Naive thymus-derived CD4-positive, alpha-beta T cell (primary cell): ENCODE data around the gene YIPF1. TPM values are rescaled to one million over a fixed set of nuclear protein-coding genes. Genes with fewer than 3 reads are reported as not detected.
A peak's percentile ranks its signal among the peaks of the same experiment; 100 is the strongest.

Experiments used
- ATAC-seq: fragments of 150-1000 bp; cut with Tn5 transposase; 2 replicates; pipeline ENCODE4 v1.10.0; 2021; ENCODE audit warnings: mild to moderate bottlenecking, moderate library complexity
- CTCF ChIA-PET: fragments of 350-600 bp; sonication (Branson Sonifier 250); formaldehyde crosslinking; loops from one replicate; lab custom pipeline; 2021; ENCODE audit warnings: antibody characterized with exemption; lab: Charles Lee
- POLR2A ChIA-PET: fragments of 350-600 bp; sonication (Branson Sonifier 250); formaldehyde crosslinking; loops from one replicate; lab custom pipeline; 2021; ENCODE audit warnings: antibody characterized with exemption, inconsistent platforms; lab: Charles Lee
- DNase-seq, 9 donors: peaks; one replicate each; pipeline versions ENCODE4 v3.0.0 to v3.0.0-alpha.2; 2020 to 2022; ENCODE audit warnings: mixed read lengths in 1 of 9
- H3K27ac ChIP-seq: one replicate; pipeline ENCODE4 v1.7.0; 2013; ENCODE audit warnings: mild to moderate bottlenecking, low read depth, low read length, moderate library complexity
- H3K27me3 ChIP-seq, 2 donors: one replicate each; pipeline ENCODE4 v1.7.0; 2013; ENCODE audit warnings: low read length in 2 of 2, mild to moderate bottlenecking in 2 of 2, moderate library complexity in 2 of 2; ENCODE audit not compliant: control insufficient read depth in 2 of 2, insufficient read depth in 2 of 2
- H3K36me3 ChIP-seq, 3 experiments: 1 replicate in 2 of 3; 2 replicates in 1 of 3; pipeline ENCODE4 v1.7.0; 2013; ENCODE audit warnings: low read length in 3 of 3, mild to moderate bottlenecking in 3 of 3, moderate library complexity in 1 of 3; ENCODE audit not compliant: insufficient read depth in 3 of 3, control insufficient read depth in 2 of 3
- H3K4me1 ChIP-seq, 2 donors: one replicate each; pipeline ENCODE4 v1.7.0; 2013; ENCODE audit warnings: low read length in 2 of 2, mild to moderate bottlenecking in 2 of 2, moderate library complexity in 1 of 2; ENCODE audit not compliant: control insufficient read depth in 2 of 2, insufficient read depth in 2 of 2
- H3K4me3 ChIP-seq: 2 replicates; pipeline ENCODE4 v1.7.0; 2013; ENCODE audit warnings: mild to moderate bottlenecking, low read length
- H3K9me3 ChIP-seq, 3 experiments: 1 replicate in 2 of 3; 2 replicates in 1 of 3; pipeline ENCODE4 v1.7.0; 2013; ENCODE audit warnings: low read length in 3 of 3; ENCODE audit not compliant: control insufficient read depth in 2 of 3
- H3K27ac Mint-ChIP-seq, 9 donors: one replicate each; pipeline ENCODE4 v1.8.0; 2020 to 2022; ENCODE audit warnings: mixed read lengths in 9 of 9, mild to moderate bottlenecking in 8 of 9, moderate library complexity in 5 of 9, inconsistent platforms in 2 of 9
- H3K27me3 Mint-ChIP-seq, 5 donors: one replicate each; pipeline ENCODE4 v1.8.0; 2021 to 2022; ENCODE audit warnings: mixed read lengths in 5 of 5, mild to moderate bottlenecking in 1 of 5
- H3K36me3 Mint-ChIP-seq, 5 donors: one replicate each; pipeline ENCODE4 v1.8.0; 2020 to 2022; ENCODE audit warnings: mixed read lengths in 5 of 5, mild to moderate bottlenecking in 3 of 5, inconsistent platforms in 1 of 5
- H3K4me1 Mint-ChIP-seq, 7 donors: one replicate each; pipeline ENCODE4 v1.8.0; 2020 to 2022; ENCODE audit warnings: mixed read lengths in 7 of 7, mild to moderate bottlenecking in 3 of 7, inconsistent platforms in 1 of 7
- H3K4me3 Mint-ChIP-seq, 10 donors: one replicate each; pipeline ENCODE4 v1.8.0; 2020 to 2022; ENCODE audit warnings: mild to moderate bottlenecking in 10 of 10, mixed read lengths in 10 of 10, moderate library complexity in 6 of 10, inconsistent platforms in 2 of 10
- H3K9me3 Mint-ChIP-seq, 11 donors: one replicate each; pipeline ENCODE4 v1.8.0; 2020 to 2022; ENCODE audit warnings: mixed read lengths in 11 of 11, mild to moderate bottlenecking in 4 of 11, inconsistent platforms in 1 of 11, moderate library complexity in 1 of 11
- intact Hi-C, 2 donors: fragments of 100-400 bp; cut with micrococcal nuclease; formaldehyde crosslinking; loops; one replicate each; pipeline ENCODE4 v1.15.1; 2023
- polyA plus RNA-seq, 2 donors: library from polyadenylated mRNA; unstranded; fragments of 300-500 nt; fragmentation: Illumina TruSeq; gene quantifications; one replicate each; pipeline ENCODE4 v1.2.3, GENCODE V29; 2021
- total RNA-seq, 6 experiments: library from RNA in 5 of 6; stranded (reverse) in 5 of 6; gene quantifications; 1 replicate in 5 of 6; 2 replicates in 1 of 6; pipeline ENCODE4 v1.2.3 and lab custom pipeline; 2021 to 2026

The YIPF1 gene
- total and polyA plus RNA-seq, 7 experiments from 2014 or later = 10.5 to 27.4 (median 17.1) TPM

- peaks cover 0 to 15% (median 4%) of the 10 kb centered on the region in 11 donors for H3K9me3 Mint-ChIP-seq
- POLR2A ChIA-PET = interaction anchor here (1.3 kb wide), 1 partner anchor 216 kb away, joined by 4 read pairs; no protein-coding TSS in a partner anchor
- H3K27me3 Mint-ChIP-seq = no peaks in the 10 kb centered on the region
- peaks cover 0 to 6% (median 4%) of the 10 kb centered on the region in 5 donors for H3K36me3 Mint-ChIP-seq
- H3K4me3 ChIP-seq = peak overlapping the region; percentile 92
- H3K27ac Mint-ChIP-seq = peak overlapping the region; percentile 96 to 99 (median 98)
- no peaks in the 10 kb centered on the region for H3K27me3 ChIP-seq
- H3K9me3 ChIP-seq = no peaks in the 10 kb centered on the region
- ATAC-seq (no peak), DNase-seq (no peak)
- H3K4me1 ChIP-seq = no peaks in the 10 kb centered on the region
- H3K27ac ChIP-seq = peak overlapping the region; percentile 95
- intact Hi-C loops = loop anchor here (1.0 to 10.0 kb wide), 22 partner anchors 51 to 1959 kb away; partner anchors contain the start of genes CPT2 (in 2 of the 2), CYB5RL (in 2 of the 2), LRP8 (in 2 of the 2) and LRRC42 (in 2 of the 2)
- peaks cover 0 to 9% (median 0%) of the 10 kb centered on the region in 3 experiments for H3K36me3 ChIP-seq
- H3K4me3 Mint-ChIP-seq = peak overlapping the region; percentile 96 to 100 (median 99)
- H3K4me1 Mint-ChIP-seq = peaks cover 10 to 37% (median 30%) of the 10 kb centered on the region in 7 donors
- CTCF ChIA-PET = interaction anchor here (0.7 kb wide), 1 partner anchor 1327 kb away, joined by 3 read pairs; no protein-coding TSS in a partner anchor
Measured at GRCh38 chr1:53838654-53838974, 51.0 kb downstream of the YIPF1 start.

- Histone ChIP-seq H3K4me3 (peak within 1 kb of the TSS; percentile 92), H3K27me3 (no peaks in the 10 kb centered on the region), H3K36me3 (peaks cover 0 to 9% (median 0%) of the 10 kb centered on the region in 3 experiments), H3K4me1 (no peaks in the 10 kb centered on the region), H3K9me3 (no peaks in the 10 kb centered on the region), H3K27ac (peak within 1 kb of the TSS; percentile 95)
- H3K4me3 Mint-ChIP-seq = peak within 1 kb of the TSS; percentile 96 to 100 (median 99)
- CTCF ChIA-PET = interaction anchor here (0.7 to 1.6 kb wide), 2 partner anchors 121 to 1328 kb away, joined by 3 to 4 read pairs; no protein-coding TSS in a partner anchor
- peak within 1 kb of the TSS; percentile 96 to 99 (median 98) for H3K27ac Mint-ChIP-seq
- H3K9me3 Mint-ChIP-seq = peaks cover 0 to 15% (median 4%) of the 10 kb centered on the region in 11 donors
- H3K36me3 Mint-ChIP-seq = peaks cover 0 to 7% (median 4%) of the 10 kb centered on the region in 5 donors
- DNase-seq (peak; percentile 84 to 95 (median 92)), ATAC-seq (peak; percentile 95)
- peaks cover 10 to 41% (median 30%) of the 10 kb centered on the region in 7 donors for H3K4me1 Mint-ChIP-seq
- POLR2A ChIA-PET = interaction anchor here (1.1 to 1.3 kb wide), 3 partner anchors 213 to 217 kb away, joined by 3 to 4 read pairs (median 4); partner anchors contain the start of genes TCEANC2 and TMEM59
- intact Hi-C loops = loop anchor here (1.0 to 10.0 kb wide), 22 partner anchors 51 to 1959 kb away; partner anchors contain the start of genes CPT2 (in 2 of the 2), CYB5RL (in 2 of the 2), LRP8 (in 2 of the 2) and LRRC42 (in 2 of the 2)
- H3K27me3 Mint-ChIP-seq = no peaks in the 10 kb centered on the region
Measured at GRCh38 chr1:53837924-53838653, 51.5 kb downstream of the YIPF1 start, which contains the start of gene NDC1. TSS of gene NDC1 (minus strand) at chr1:53838296. CDS start at chr1:53838261, 35 bp downstream.

GRCh38 chr1:53837646-53837923 is 52.0 kb downstream of the YIPF1 start:
- H3K9me3 Mint-ChIP-seq = peaks cover 0 to 12% (median 3%) of the 10 kb centered on the region in 11 donors
- no peaks in the 10 kb centered on the region for H3K27me3 Mint-ChIP-seq
- peaks cover 10 to 44% (median 30%) of the 10 kb centered on the region in 7 donors for H3K4me1 Mint-ChIP-seq
- Histone ChIP-seq H3K4me1 (no peaks in the 10 kb centered on the region), H3K27me3 (no peaks in the 10 kb centered on the region), H3K9me3 (no peaks in the 10 kb centered on the region), H3K27ac (peak overlapping the region; percentile 95), H3K4me3 (peak overlapping the region; percentile 92), H3K36me3 (peaks cover 0 to 9% (median 0%) of the 10 kb centered on the region in 3 experiments)
- CTCF ChIA-PET = interaction anchor here (0.6 to 1.6 kb wide), 3 partner anchors 53 to 560 kb away, joined by 3 to 4 read pairs (median 4); no protein-coding TSS in a partner anchor
- POLR2A ChIA-PET = interaction anchor here (1.1 to 1.2 kb wide), 2 partner anchors 213 to 216 kb away, joined by 3 to 4 read pairs; partner anchors contain the start of genes TCEANC2 and TMEM59
- H3K27ac Mint-ChIP-seq = peak overlapping the region; percentile 96 to 99 (median 98)
- no peak for ATAC-seq
- peak overlapping the region; percentile 96 to 100 (median 99) for H3K4me3 Mint-ChIP-seq
- peaks cover 0 to 9% (median 4%) of the 10 kb centered on the region in 5 donors for H3K36me3 Mint-ChIP-seq
- intact Hi-C loops = loop anchor here (5.0 to 10.0 kb wide), 8 partner anchors 367 to 1783 kb away; partner anchors contain the start of genes BTF3L4 (in 1 of the 2), CPT2 (in 1 of the 2), CYB5RL (in 1 of the 2) and LRP8 (in 1 of the 2)
- no peak for DNase-seq

- no peak overlapping the region for H3K4me3 ChIP-seq
- Mint-ChIP-seq H3K9me3 (no peaks in the 10 kb centered on the region), H3K4me3 (no peak overlapping the region), H3K36me3 (peaks cover 0 to 8% (median 6%) of the 10 kb centered on the region in 5 donors), H3K27ac (peak overlapping the region in 1 of 9 donors; percentile 51), H3K27me3 (no peaks in the 10 kb centered on the region), H3K4me1 (peaks cover 10 to 48% (median 33%) of the 10 kb centered on the region in 7 donors)
- H3K27me3 ChIP-seq = no peaks in the 10 kb centered on the region
- ChIA-PET POLR2A (interaction anchor here (0.8 to 1.3 kb wide), 2 partner anchors 93 to 110 kb away, joined by 3 to 5 read pairs; partner anchors contain the start of genes IFT25 and LRRC42), CTCF (no interaction called here)
- peaks cover 0 to 9% (median 0%) of the 10 kb centered on the region in 3 experiments for H3K36me3 ChIP-seq
- DNase-seq (no peak), ATAC-seq (no peak)
- intact Hi-C loops = loop anchor here (5.0 to 10.0 kb wide), 8 partner anchors 369 to 1781 kb away; partner anchors contain the start of genes BTF3L4 (in 1 of the 2), CPT2 (in 1 of the 2), CYB5RL (in 1 of the 2) and LRP8 (in 1 of the 2)
- H3K4me1 ChIP-seq = no peaks in the 10 kb centered on the region
- no peaks in the 10 kb centered on the region for H3K9me3 ChIP-seq
- H3K27ac ChIP-seq = no peak overlapping the region
Measured at GRCh38 chr1:53835491-53835890, 54.1 kb downstream of the YIPF1 start.

GRCh38 chr1:53834776-53835175 is 54.8 kb downstream of the YIPF1 start:
- intact Hi-C loops = loop anchor here (5.0 to 10.0 kb wide), 8 partner anchors 370 to 1780 kb away; partner anchors contain the start of genes BTF3L4 (in 1 of the 2), CPT2 (in 1 of the 2), CYB5RL (in 1 of the 2) and LRP8 (in 1 of the 2)
- H3K27ac Mint-ChIP-seq = no peak overlapping the region
- ATAC-seq (no peak), DNase-seq (no peak)
- Histone ChIP-seq H3K4me3 (no peak overlapping the region), H3K27ac (no peak overlapping the region), H3K27me3 (no peaks in the 10 kb centered on the region), H3K9me3 (no peaks in the 10 kb centered on the region), H3K4me1 (no peaks in the 10 kb centered on the region), H3K36me3 (peaks cover 0 to 9% (median 0%) of the 10 kb centered on the region in 3 experiments)
- no peaks in the 10 kb centered on the region for H3K27me3 Mint-ChIP-seq
- H3K4me3 Mint-ChIP-seq = peak overlapping the region in 1 of 10 donors; percentile 53
- peaks cover 10 to 48% (median 33%) of the 10 kb centered on the region in 7 donors for H3K4me1 Mint-ChIP-seq
- POLR2A ChIA-PET = no interaction called here
- H3K9me3 Mint-ChIP-seq = no peaks in the 10 kb centered on the region
- CTCF ChIA-PET = no interaction called here
- H3K36me3 Mint-ChIP-seq = peaks cover 0 to 8% (median 6%) of the 10 kb centered on the region in 5 donors

GRCh38 chr1:53833393-53833792 is 56.2 kb downstream of the YIPF1 start:
- Mint-ChIP-seq H3K27me3 (no peaks in the 10 kb centered on the region), H3K4me1 (peaks cover 10 to 42% (median 27%) of the 10 kb centered on the region in 7 donors), H3K36me3 (peaks cover 0 to 17% (median 9%) of the 10 kb centered on the region in 5 donors), H3K9me3 (no peaks in the 10 kb centered on the region), H3K4me3 (no peak overlapping the region), H3K27ac (no peak overlapping the region)
- POLR2A ChIA-PET = interaction anchor here (0.6 kb wide), 1 partner anchor 629 kb away, joined by 3 read pairs; no protein-coding TSS in a partner anchor
- no peak for ATAC-seq
- H3K36me3 ChIP-seq = peaks cover 0 to 17% (median 0%) of the 10 kb centered on the region in 3 experiments
- no peak for DNase-seq
- CTCF ChIA-PET = no interaction called here
- no peak overlapping the region for H3K4me3 ChIP-seq
- no peaks in the 10 kb centered on the region for H3K27me3 ChIP-seq
- H3K4me1 ChIP-seq = no peaks in the 10 kb centered on the region
- no peak overlapping the region for H3K27ac ChIP-seq
- no peaks in the 10 kb centered on the region for H3K9me3 ChIP-seq
- intact Hi-C loops = loop anchor here (10.0 kb wide), 3 partner anchors 371 to 1779 kb away; partner anchors contain the start of genes BTF3L4 (in 1 of the 2), CYB5RL (in 1 of the 2), LRP8 (in 1 of the 2) and MRPL37 (in 1 of the 2)
